Putamen (tissue), 1 donor: ENCODE data around the gene FOXP2.
"Not testable (repeated sequence)": the region's sequence is repeated elsewhere in the genome, so short reads cannot be mapped to it uniquely, and the experiment has no call there.

Experiments
- DNase-seq: peaks from one replicate; pipeline ENCODE4 v3.0.0-alpha.2; 2016; ENCODE audit warnings: low spot score

The FOXP2 gene

GRCh38 chr7:114504586-114504985 lies 90.0 kb downstream of the FOXP2 start:
- DNase-seq, result no peak

DNA sequence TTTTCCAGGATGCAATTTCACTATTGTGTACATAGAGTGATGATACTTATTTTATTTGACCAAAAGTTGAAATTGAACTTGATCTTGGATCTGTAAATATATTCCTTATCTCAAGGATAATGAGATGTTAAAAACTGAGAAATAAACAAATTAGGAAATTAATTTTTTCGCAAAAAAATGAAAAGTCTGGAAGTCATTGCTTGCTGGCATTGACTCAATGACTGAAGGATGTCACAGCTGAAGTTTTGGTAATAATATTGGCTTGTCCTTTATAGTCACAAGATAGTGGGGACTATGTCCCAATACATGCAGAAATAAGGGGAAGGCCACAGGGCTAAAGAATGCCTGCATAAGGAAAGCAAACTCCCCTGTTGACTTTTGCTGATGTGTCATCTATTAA lies 92.8 kb downstream of the FOXP2 start:
- DNase-seq, result no peak

GRCh38 chr7:114508086-114508485 lies 93.5 kb downstream of the FOXP2 start:
- no peak for DNase-seq

GRCh38 chr7:114510824-114511223 lies 96.2 kb downstream of the FOXP2 start:
- DNase-seq, result not testable (repeated sequence)

DNA sequence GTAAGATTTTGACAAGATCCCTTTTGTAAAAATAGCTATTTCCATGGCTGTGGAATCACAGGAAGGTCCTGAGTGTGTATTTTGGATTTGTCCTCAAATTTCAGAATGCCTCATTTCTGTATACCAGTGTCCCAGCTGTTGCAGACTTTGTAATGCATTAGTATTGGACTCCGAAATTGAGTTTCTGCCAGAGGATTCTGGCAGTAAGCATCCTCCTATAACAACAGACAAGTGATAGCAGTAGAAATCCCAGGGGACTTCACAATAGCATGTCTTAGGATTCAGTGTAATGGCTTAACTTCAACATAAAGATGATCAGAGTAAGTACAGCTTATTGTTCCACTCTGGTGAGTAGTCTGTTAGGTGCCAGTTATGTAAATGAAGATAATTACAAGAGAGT lies 104.6 kb downstream of the FOXP2 start:
- peak; percentile 2 for DNase-seq

GRCh38 chr7:114522081-114522480 lies 107.5 kb downstream of the FOXP2 start:
- no peak for DNase-seq

DNA sequence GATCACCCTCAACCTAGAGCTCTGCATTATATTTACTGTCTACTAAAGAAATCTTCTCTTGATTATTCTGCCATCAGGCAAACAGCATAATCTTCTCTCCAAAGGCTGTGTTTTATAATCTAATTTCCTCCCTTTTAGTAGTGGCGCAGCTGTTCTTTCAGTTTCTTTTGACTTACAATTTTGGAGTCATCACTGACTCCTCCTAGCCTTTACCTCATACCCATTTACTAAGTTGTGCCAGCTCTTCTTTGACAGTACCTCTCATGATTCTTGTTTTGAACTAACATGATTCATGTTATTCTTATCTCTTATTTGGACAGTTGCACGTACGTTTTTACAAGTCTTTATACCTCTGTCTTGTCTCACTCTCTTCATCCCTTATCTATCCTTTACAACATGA lies 113.0 kb downstream of the FOXP2 start:
- DNase-seq, result no peak

GRCh38 chr7:114530057-114530611 lies 115.5 kb downstream of the FOXP2 start:
- no peak for DNase-seq

GRCh38 chr7:114531326-114531725 lies 116.7 kb downstream of the FOXP2 start:
- DNase-seq, result no peak

DNA sequence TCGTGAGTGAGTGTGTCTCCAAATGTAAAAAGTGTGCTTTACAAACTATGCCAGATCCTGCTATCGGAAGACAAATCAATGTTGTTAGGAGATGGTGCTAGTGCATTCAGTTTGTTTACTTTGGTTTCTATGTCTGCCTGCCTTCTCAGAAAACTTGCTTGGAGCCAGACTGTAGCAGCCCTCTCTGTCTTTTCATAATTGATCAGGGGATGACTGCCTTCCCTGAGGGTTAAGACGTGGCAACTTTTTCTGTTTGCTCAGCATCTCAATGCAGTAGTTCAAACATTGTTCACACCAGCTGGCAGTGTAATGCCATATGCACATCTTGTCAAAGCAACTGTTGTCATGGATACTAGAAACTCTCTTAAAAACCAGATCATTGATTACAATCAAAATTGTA lies 118.5 kb downstream of the FOXP2 start:
- no peak for DNase-seq

- DNase-seq, result no peak
Measured at GRCh38 chr7:114534953-114535352, 120.3 kb downstream of the FOXP2 start.

- no peak for DNase-seq
Measured at GRCh38 chr7:114539575-114539974, 125.0 kb downstream of the FOXP2 start.

- DNase-seq, result no peak
Measured at GRCh38 chr7:114540291-114540690, 125.7 kb downstream of the FOXP2 start.

GRCh38 chr7:114547346-114547745 lies 132.7 kb downstream of the FOXP2 start:
- DNase-seq, result not testable (repeated sequence)

GRCh38 chr7:114548081-114548980 lies 133.7 kb downstream of the FOXP2 start:
- no peak for DNase-seq

DNA sequence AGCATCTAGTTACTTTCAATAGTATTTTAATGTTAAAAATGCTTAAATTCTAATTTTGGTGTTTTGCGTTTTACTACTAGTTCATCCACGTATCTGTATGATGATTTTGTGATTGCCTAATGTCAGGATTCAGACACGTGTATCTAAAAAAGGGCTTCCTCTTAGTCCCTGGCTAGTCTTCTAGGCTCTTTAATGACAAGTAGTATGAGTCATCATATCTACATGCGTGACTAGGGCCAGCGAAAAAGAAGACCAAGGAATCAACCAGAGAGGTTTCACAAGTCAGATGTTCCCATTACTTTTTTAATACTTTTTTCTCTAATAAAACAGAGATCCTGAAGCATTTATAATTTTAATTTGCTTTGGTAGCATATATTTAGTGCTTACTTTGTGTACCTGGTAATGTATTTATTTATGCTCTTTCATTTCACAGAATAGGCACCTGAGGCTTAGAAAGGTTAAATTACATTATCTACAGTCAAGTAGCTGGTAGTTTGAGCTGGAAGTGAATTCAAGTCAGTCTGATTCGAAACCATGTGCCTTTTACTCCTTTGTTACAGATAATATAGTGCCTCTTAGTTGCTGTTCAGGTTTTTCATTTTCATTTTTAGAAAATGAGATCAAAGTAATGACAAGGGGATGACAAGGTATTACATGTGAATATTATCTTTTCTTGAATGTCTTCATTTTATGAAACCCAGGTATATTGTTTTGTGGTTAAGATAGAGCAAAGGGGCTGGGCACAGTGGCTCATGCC lies 140.3 kb downstream of the FOXP2 start:
- DNase-seq, result no peak

DNA sequence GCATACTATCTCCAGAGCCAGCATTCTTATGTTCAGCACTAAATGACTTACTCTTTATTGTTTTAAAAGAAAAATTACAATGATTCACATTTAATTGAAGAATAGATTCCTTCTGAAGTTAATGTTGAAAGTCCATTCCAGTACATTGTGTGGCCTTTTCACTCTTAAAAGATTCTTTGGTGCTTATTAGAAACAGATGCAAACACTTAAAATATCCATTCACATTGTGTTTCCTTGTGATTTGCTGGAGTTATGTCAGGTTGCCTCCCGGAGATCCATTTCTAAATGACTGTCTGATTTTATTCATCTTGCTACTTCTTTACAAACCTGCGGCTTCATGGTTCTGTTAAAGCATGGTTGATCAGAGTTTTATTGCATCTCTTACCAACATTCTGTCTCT lies 152.8 kb downstream of the FOXP2 start:
- DNase-seq, result no peak

DNA sequence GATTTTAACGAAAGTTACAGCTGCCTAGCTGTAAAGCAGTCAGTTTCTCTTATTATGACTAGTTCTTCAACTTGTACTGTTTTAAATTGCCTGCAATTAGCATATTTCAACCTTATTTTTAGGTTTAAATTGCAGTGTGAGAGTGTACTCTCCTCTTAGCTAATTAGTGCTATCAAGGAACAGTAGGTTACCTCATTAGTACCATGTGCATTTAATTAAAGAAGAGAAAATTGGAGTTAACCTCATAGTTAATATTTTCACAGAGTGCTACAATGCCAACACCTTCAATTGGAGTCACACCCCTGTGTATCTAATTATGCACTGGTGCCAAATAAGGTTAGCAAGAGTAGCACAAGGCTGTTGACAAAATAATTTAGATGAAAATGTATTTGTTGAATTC lies 154.6 kb downstream of the FOXP2 start:
- DNase-seq, result no peak

DNA sequence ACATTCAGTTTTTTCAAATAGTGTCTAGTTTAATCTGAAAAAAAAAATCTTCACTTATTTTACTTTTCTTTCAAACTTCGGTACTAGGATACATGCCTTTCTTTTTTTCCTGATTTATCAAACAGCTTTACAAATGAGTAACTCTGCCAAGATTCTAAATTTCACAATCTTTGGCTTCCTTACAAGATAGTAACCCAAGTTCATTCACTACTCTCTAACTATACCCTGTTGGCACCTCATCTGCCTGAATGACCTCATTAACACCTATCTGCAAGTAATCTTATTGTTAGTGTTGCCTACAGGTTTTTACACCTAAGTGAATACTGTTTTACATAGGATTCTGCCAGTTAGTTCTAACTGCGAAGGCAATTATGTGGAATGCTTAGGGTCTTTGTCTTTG lies 159.8 kb downstream of the FOXP2 start:
- DNase-seq, result no peak

GRCh38 chr7:114575098-114575497 lies 160.5 kb downstream of the FOXP2 start:
- no peak for DNase-seq

DNA sequence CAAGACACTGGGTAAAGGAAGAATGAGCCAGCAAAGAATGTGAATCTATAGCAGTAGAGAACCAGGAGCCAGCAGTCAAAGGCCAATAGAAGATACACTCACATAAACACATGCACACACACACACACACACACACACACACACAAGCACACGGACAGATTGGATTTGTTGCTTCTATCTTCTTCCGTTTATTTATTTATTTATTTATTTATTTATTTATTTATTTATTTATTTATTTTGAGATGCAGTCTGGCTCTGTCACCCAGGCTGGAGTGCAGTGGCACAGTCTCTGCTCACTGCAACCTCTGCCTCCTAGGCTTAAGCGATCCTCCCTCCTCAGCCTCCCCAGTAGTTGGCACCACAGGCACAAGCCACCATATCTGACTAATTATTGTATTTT lies 166.3 kb downstream of the FOXP2 start:
- not testable (repeated sequence) for DNase-seq

- no peak for DNase-seq
Measured at GRCh38 chr7:114588506-114588905, 173.9 kb downstream of the FOXP2 start.

DNA sequence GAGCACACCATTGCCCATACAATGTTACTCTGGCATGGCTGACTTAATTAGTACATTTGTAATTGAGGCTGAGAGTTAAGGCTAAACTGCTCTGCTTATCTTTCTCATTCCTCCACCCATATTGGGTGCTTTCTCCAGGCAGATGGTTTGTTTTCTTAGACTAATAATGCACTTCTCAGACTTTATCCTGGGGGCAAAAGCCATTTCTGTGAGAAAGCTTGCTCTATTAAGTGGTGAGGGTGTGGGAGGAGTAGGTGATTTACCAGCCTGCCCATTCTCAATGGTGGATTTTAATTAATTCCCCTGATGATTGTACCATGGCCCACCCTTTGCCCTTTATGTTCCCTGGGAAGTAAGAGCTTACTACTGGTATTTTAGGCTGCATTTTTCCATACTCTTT lies 174.8 kb downstream of the FOXP2 start:
- DNase-seq, result no peak
